ENCODE measurements around the gene HDLBP.
"Not testable (repeated sequence)": the region's sequence is repeated elsewhere in the genome, so short reads cannot be mapped to it uniquely, and the experiment has no call there.

HDLBP gene

GRCh38 chr2:241197947-241198346, 117.5 kb downstream of the HDLBP start:
- no peak for ATAC-seq
- no peak for TF ChIP-seq TOX (CRISPR knock-in tag; IDR thresholded peaks at IDR 0.05; ENCODE audit: borderline replicate concordance)
- no peak for TF ChIP-seq SNAI2 (CRISPR knock-in tag; IDR thresholded peaks at IDR 0.05)
- no peak for TF ChIP-seq TCF4 (CRISPR knock-in tag; IDR thresholded peaks at IDR 0.05; ENCODE audit: borderline replicate concordance)
- TF ChIP-seq ZFP30 (CRISPR knock-in tag; IDR thresholded peaks at IDR 0.05), result no peak
- TF ChIP-seq TSHZ2 (CRISPR knock-in tag; IDR thresholded peaks at IDR 0.05), result no peak
- TF ChIP-seq CSRNP3 (CRISPR knock-in tag; IDR thresholded peaks at IDR 0.05), result no peak

- not testable (repeated sequence) for ATAC-seq
Measured at GRCh38 chr2:241197246-241197645, 118.2 kb downstream of the HDLBP start.

- no peak for ATAC-seq
- no peak for TF ChIP-seq ZFP3 (CRISPR knock-in tag; IDR thresholded peaks at IDR 0.05)
- no peak for TF ChIP-seq TOX (CRISPR knock-in tag; IDR thresholded peaks at IDR 0.05; ENCODE audit: borderline replicate concordance)
- TF ChIP-seq GLIS3 (CRISPR knock-in tag; IDR thresholded peaks at IDR 0.05), result no peak
Measured at GRCh38 chr2:241195506-241196130, 119.9 kb downstream of the HDLBP start.

- no peak for ATAC-seq
Measured at GRCh38 chr2:241194811-241195210, 120.7 kb downstream of the HDLBP start.

More at GRCh38 chr2:241194811-241195210, 120.7 kb downstream of the HDLBP start:
- TF ChIP-seq PATZ1 (CRISPR knock-in tag; IDR thresholded peaks at IDR 0.05; ENCODE audit: borderline replicate concordance) (no peak), POU6F1 (CRISPR knock-in tag; IDR thresholded peaks at IDR 0.05; ENCODE audit: borderline replicate concordance, low read depth) (no peak), ZNF565 (CRISPR knock-in tag; conservative IDR thresholded peaks at IDR 0.05; ENCODE audit: low read depth) (no peak), OSR1 (CRISPR knock-in tag; IDR thresholded peaks at IDR 0.05) (no peak), TOX (CRISPR knock-in tag; IDR thresholded peaks at IDR 0.05; ENCODE audit: borderline replicate concordance) (no peak), CREB5 (CRISPR knock-in tag; IDR thresholded peaks at IDR 0.05; ENCODE audit: low read depth) (no peak), SNAI2 (CRISPR knock-in tag; IDR thresholded peaks at IDR 0.05) (no peak), ARNTL (CRISPR knock-in tag; IDR thresholded peaks at IDR 0.05; ENCODE audit: borderline replicate concordance, low read depth) (no peak), ESRRG (CRISPR knock-in tag; IDR thresholded peaks at IDR 0.05) (no peak), BACH2 (CRISPR knock-in tag; IDR thresholded peaks at IDR 0.05; ENCODE audit: borderline replicate concordance) (no peak), ZNF8 (CRISPR knock-in tag; IDR thresholded peaks at IDR 0.05) (no peak), ZFP3 (CRISPR knock-in tag; IDR thresholded peaks at IDR 0.05) (no peak), PPARA (CRISPR knock-in tag; IDR thresholded peaks at IDR 0.05; ENCODE audit: borderline replicate concordance) (no peak), TCF4 (CRISPR knock-in tag; IDR thresholded peaks at IDR 0.05; ENCODE audit: borderline replicate concordance) (no peak), ZFP30 (CRISPR knock-in tag; IDR thresholded peaks at IDR 0.05) (no peak), CSDC2 (CRISPR knock-in tag; IDR thresholded peaks at IDR 0.05) (no peak), ZC3H10 (CRISPR knock-in tag; IDR thresholded peaks at IDR 0.05) (no peak), RARB (CRISPR knock-in tag; IDR thresholded peaks at IDR 0.05) (no peak)
